ENCODE results near the gene SDCBP2.

SDCBP2 gene

GRCh38 chr20:1305712-1306111 lies 23.2 kb downstream of the SDCBP2 start:
- Mint-ChIP-seq H3K4me3 (no peak overlapping the region), H3K4me1 (ENCODE audit: low read depth) (peaks cover 12% of the 10 kb centered on the region), H3K27me3 (ENCODE audit: low read depth) (no peaks in the 10 kb centered on the region), H3K36me3 (ENCODE audit: low read depth) (peaks cover 4% of the 10 kb centered on the region), H3K27ac (no peak overlapping the region), H3K9me3 (no peaks in the 10 kb centered on the region)

- Mint-ChIP-seq H3K4me3 (no peak overlapping the region), H3K27ac (no peak overlapping the region), H3K36me3 (ENCODE audit: low read depth) (peaks cover 5% of the 10 kb centered on the region), H3K4me1 (ENCODE audit: low read depth) (peaks cover 15% of the 10 kb centered on the region), H3K9me3 (no peaks in the 10 kb centered on the region), H3K27me3 (ENCODE audit: low read depth) (no peaks in the 10 kb centered on the region)
Measured at GRCh38 chr20:1304710-1305515, 24.0 kb downstream of the SDCBP2 start.

- no peaks in the 10 kb centered on the region for H3K9me3 Mint-ChIP-seq
- H3K4me1 Mint-ChIP-seq (ENCODE audit: low read depth), result peaks cover 17% of the 10 kb centered on the region
- H3K4me3 Mint-ChIP-seq, result no peak overlapping the region
- H3K36me3 Mint-ChIP-seq (ENCODE audit: low read depth), result peaks cover 5% of the 10 kb centered on the region
- no peak overlapping the region for H3K27ac Mint-ChIP-seq
- H3K27me3 Mint-ChIP-seq (ENCODE audit: low read depth), result no peaks in the 10 kb centered on the region
Measured at GRCh38 chr20:1302685-1303541, 26.0 kb downstream of the SDCBP2 start.

GRCh38 chr20:1301031-1301529 lies 27.9 kb downstream of the SDCBP2 start:
- Mint-ChIP-seq H3K36me3 (ENCODE audit: low read depth) (peaks cover 7% of the 10 kb centered on the region), H3K27me3 (ENCODE audit: low read depth) (no peaks in the 10 kb centered on the region), H3K4me1 (ENCODE audit: low read depth) (peaks cover 19% of the 10 kb centered on the region), H3K4me3 (peak overlapping the region; percentile 76), H3K27ac (peak overlapping the region; percentile 85), H3K9me3 (no peaks in the 10 kb centered on the region)

GRCh38 chr20:1300083-1300840 lies 28.7 kb downstream of the SDCBP2 start:
- Mint-ChIP-seq H3K27me3 (ENCODE audit: low read depth) (no peaks in the 10 kb centered on the region), H3K36me3 (ENCODE audit: low read depth) (peaks cover 5% of the 10 kb centered on the region), H3K4me1 (ENCODE audit: low read depth) (peaks cover 19% of the 10 kb centered on the region), H3K4me3 (peak overlapping the region; percentile 76), H3K27ac (peak overlapping the region; percentile 85), H3K9me3 (no peaks in the 10 kb centered on the region)

GRCh38 chr20:1299522-1299921 lies 29.4 kb downstream of the SDCBP2 start:
- Mint-ChIP-seq H3K36me3 (ENCODE audit: low read depth) (peaks cover 5% of the 10 kb centered on the region), H3K27ac (no peak overlapping the region), H3K9me3 (no peaks in the 10 kb centered on the region), H3K27me3 (ENCODE audit: low read depth) (no peaks in the 10 kb centered on the region), H3K4me3 (no peak overlapping the region), H3K4me1 (ENCODE audit: low read depth) (peaks cover 19% of the 10 kb centered on the region)

- H3K9me3 Mint-ChIP-seq, result no peaks in the 10 kb centered on the region
- H3K36me3 Mint-ChIP-seq (ENCODE audit: low read depth), result peaks cover 5% of the 10 kb centered on the region
- H3K4me1 Mint-ChIP-seq (ENCODE audit: low read depth), result peaks cover 19% of the 10 kb centered on the region
- no peaks in the 10 kb centered on the region for H3K27me3 Mint-ChIP-seq (ENCODE audit: low read depth)
- no peak overlapping the region for H3K4me3 Mint-ChIP-seq
- H3K27ac Mint-ChIP-seq, result no peak overlapping the region
Measured at GRCh38 chr20:1298888-1299511, 29.9 kb downstream of the SDCBP2 start.

GRCh38 chr20:1298166-1298565 lies 30.8 kb downstream of the SDCBP2 start:
- H3K9me3 Mint-ChIP-seq, result no peaks in the 10 kb centered on the region

GRCh38 chr20:1297486-1297885 lies 31.5 kb downstream of the SDCBP2 start:
- H3K36me3 Mint-ChIP-seq (ENCODE audit: low read depth), result peaks cover 5% of the 10 kb centered on the region
- H3K4me3 Mint-ChIP-seq, result no peak overlapping the region
- H3K9me3 Mint-ChIP-seq, result no peaks in the 10 kb centered on the region
- peaks cover 14% of the 10 kb centered on the region for H3K4me1 Mint-ChIP-seq (ENCODE audit: low read depth)
- H3K27me3 Mint-ChIP-seq (ENCODE audit: low read depth), result no peaks in the 10 kb centered on the region
- no peak overlapping the region for H3K27ac Mint-ChIP-seq

More at GRCh38 chr20:1298166-1298565, 30.8 kb downstream of the SDCBP2 start:
- no peak overlapping the region for H3K27ac Mint-ChIP-seq
- H3K4me1 Mint-ChIP-seq (ENCODE audit: low read depth), result peaks cover 19% of the 10 kb centered on the region
- no peaks in the 10 kb centered on the region for H3K27me3 Mint-ChIP-seq (ENCODE audit: low read depth)
- H3K4me3 Mint-ChIP-seq, result no peak overlapping the region
- H3K36me3 Mint-ChIP-seq (ENCODE audit: low read depth), result peaks cover 5% of the 10 kb centered on the region

GRCh38 chr20:1296922-1297321 lies 32.0 kb downstream of the SDCBP2 start:
- Mint-ChIP-seq H3K9me3 (no peaks in the 10 kb centered on the region), H3K36me3 (ENCODE audit: low read depth) (peaks cover 5% of the 10 kb centered on the region), H3K27me3 (ENCODE audit: low read depth) (no peaks in the 10 kb centered on the region), H3K4me1 (ENCODE audit: low read depth) (peaks cover 14% of the 10 kb centered on the region), H3K4me3 (no peak overlapping the region), H3K27ac (no peak overlapping the region)

- Mint-ChIP-seq H3K27ac (no peak overlapping the region), H3K9me3 (no peaks in the 10 kb centered on the region), H3K36me3 (ENCODE audit: low read depth) (peaks cover 5% of the 10 kb centered on the region), H3K4me3 (no peak overlapping the region), H3K27me3 (ENCODE audit: low read depth) (no peaks in the 10 kb centered on the region), H3K4me1 (ENCODE audit: low read depth) (peaks cover 11% of the 10 kb centered on the region)
Measured at GRCh38 chr20:1296117-1296610, 32.8 kb downstream of the SDCBP2 start.

GRCh38 chr20:1295276-1295930 lies 33.5 kb downstream of the SDCBP2 start:
- H3K4me1 Mint-ChIP-seq (ENCODE audit: low read depth), result peaks cover 6% of the 10 kb centered on the region
- no peak overlapping the region for H3K4me3 Mint-ChIP-seq
- H3K27me3 Mint-ChIP-seq (ENCODE audit: low read depth), result no peaks in the 10 kb centered on the region

GRCh38 chr20:1294497-1294896 lies 34.4 kb downstream of the SDCBP2 start:
- H3K27me3 Mint-ChIP-seq (ENCODE audit: low read depth), result no peaks in the 10 kb centered on the region
- peaks cover 2% of the 10 kb centered on the region for H3K4me1 Mint-ChIP-seq (ENCODE audit: low read depth)
- H3K4me3 Mint-ChIP-seq, result no peak overlapping the region
- no peak overlapping the region for H3K27ac Mint-ChIP-seq
- H3K9me3 Mint-ChIP-seq, result no peaks in the 10 kb centered on the region
- peaks cover 3% of the 10 kb centered on the region for H3K36me3 Mint-ChIP-seq (ENCODE audit: low read depth)

More at GRCh38 chr20:1295276-1295930, 33.5 kb downstream of the SDCBP2 start:
- Mint-ChIP-seq H3K27ac (no peak overlapping the region), H3K9me3 (no peaks in the 10 kb centered on the region), H3K36me3 (ENCODE audit: low read depth) (peaks cover 3% of the 10 kb centered on the region)

Data from T-helper 1 cell treated with Interleukin-12 subunit alpha and Interleukin-12 subunit beta and Interleukin-4 antibody, amounts not matched to agents 30 μg/mL and 1 μg/mL, for 36 hours (primary cell).